Neural cell (in vitro differentiated cells): ENCODE results near the gene FCHSD1. TPM values are rescaled to one million over a fixed set of nuclear protein-coding genes. Genes with fewer than 3 reads are reported as not detected.
A peak's percentile ranks its signal among the peaks of the same experiment; 100 is the strongest.

Experiments used
- H2AFZ ChIP-seq: fragments of 200-600, 300-800 bp; sonication (generic), shearing (Covaris generic); 2 replicates; pipeline ENCODE4 v1.6.0; 2014; ENCODE audit warnings: low read depth, mild to moderate bottlenecking, antibody characterized with exemption, low read length, moderate library complexity
- H3F3A ChIP-seq: fragments of 200-600 bp; shearing (Covaris generic); 2 replicates; pipeline ENCODE4 v1.6.1; 2016; ENCODE audit warnings: mild to moderate bottlenecking, moderate library complexity, mixed read lengths, antibody characterized with exemption, low read length; ENCODE audit not compliant: insufficient read depth, poor library complexity, severe bottlenecking
- H3K27ac ChIP-seq: fragments of 200-600, 300-800 bp; sonication (generic), shearing (Covaris generic); 2 replicates; pipeline ENCODE4 v1.5.1; 2014; ENCODE audit warnings: mild to moderate bottlenecking, low read length, moderate library complexity
- H3K27me3 ChIP-seq: fragments of 300-800, 200-600 bp; sonication (generic), shearing (Covaris generic); 2 replicates; pipeline ENCODE4 v1.6.0; 2014; ENCODE audit warnings: mild to moderate bottlenecking, low read depth, low read length, moderate library complexity; ENCODE audit not compliant: insufficient read depth
- H3K36me3 ChIP-seq: fragments of 300-800, 200-600 bp; sonication (generic), shearing (Covaris generic); 2 replicates; pipeline ENCODE4 v1.5.1; 2014; ENCODE audit warnings: mild to moderate bottlenecking, antibody characterized with exemption, low read length, moderate library complexity; ENCODE audit not compliant: insufficient read depth
- H3K4me2 ChIP-seq: fragments of 300-800, 200-600 bp; sonication (generic), shearing (Covaris generic); 2 replicates; pipeline ENCODE4 v1.6.0; 2014; ENCODE audit warnings: mild to moderate bottlenecking, low read length
- H3K4me3 ChIP-seq: fragments of 300-800, 200-600 bp; sonication (generic), shearing (Covaris generic); 2 replicates; pipeline ENCODE4 v1.5.1; 2014; ENCODE audit warnings: mild to moderate bottlenecking, low read length, moderate library complexity
- H3K79me2 ChIP-seq: fragments of 200-600 bp; shearing (Covaris generic); replicated peaks from 2 replicates; pipeline ENCODE4 v1.6.0; 2014; ENCODE audit warnings: mild to moderate bottlenecking, low read length, moderate library complexity; ENCODE audit not compliant: insufficient read depth
- H3K9ac ChIP-seq: fragments of 300-800, 200-600 bp; sonication (generic), shearing (Covaris generic); 2 replicates; pipeline ENCODE4 v1.6.1; 2016; ENCODE audit warnings: mild to moderate bottlenecking, low read length, mixed read lengths
- H3K9me2 ChIP-seq: fragments of 200-600 bp; shearing (Covaris generic); 2 replicates; pipeline ENCODE4 v1.6.1; 2016; ENCODE audit warnings: mild to moderate bottlenecking, low read length, mixed read lengths; ENCODE audit not compliant: insufficient read depth
- H3K9me3 ChIP-seq: fragments of 200-600, 300-800 bp; sonication (generic), shearing (Covaris generic); 2 replicates; pipeline ENCODE4 v1.6.1; 2016; ENCODE audit warnings: mild to moderate bottlenecking, mixed run types, low read length, moderate library complexity, mixed read lengths
- H4K20me1 ChIP-seq: fragments of 200-600 bp; shearing (Covaris generic); 2 replicates; pipeline ENCODE4 v1.6.1; 2016; ENCODE audit warnings: mild to moderate bottlenecking, mixed run types; ENCODE audit not compliant: insufficient read depth
- CTCF ChIP-seq: fragments of 450-650 bp; IDR thresholded peaks from 2 replicates; pipeline ENCODE4 v1.5.1; 2014; ENCODE audit warnings: antibody characterized with exemption, mild to moderate bottlenecking, moderate library complexity; ENCODE audit not compliant: poor library complexity, severe bottlenecking
- EP300 ChIP-seq: fragments of 450-650 bp; conservative IDR thresholded peaks from 2 replicates; pipeline ENCODE4 v1.6.1; 2014; ENCODE audit warnings: antibody characterized with exemption, mild to moderate bottlenecking, moderate library complexity; ENCODE audit not compliant: poor library complexity, severe bottlenecking
- EZH2 ChIP-seq: fragments of 200-600, 300-800 bp; shearing (Covaris generic), sonication (generic); IDR thresholded peaks from 2 replicates; pipeline ENCODE4 v1.6.1; 2014; ENCODE audit warnings: antibody characterized with exemption, low read length, borderline replicate concordance, mild to moderate bottlenecking; ENCODE audit not compliant: insufficient read depth, poor library complexity, severe bottlenecking
- MXI1 ChIP-seq: fragments of 450-650 bp; conservative IDR thresholded peaks from 2 replicates; pipeline ENCODE4 v1.6.1; 2014; ENCODE audit warnings: antibody characterized with exemption, mild to moderate bottlenecking; ENCODE audit not compliant: poor library complexity, severe bottlenecking
- POLR2AphosphoS5 ChIP-seq: IDR thresholded peaks from 2 replicates; pipeline ENCODE4 v1.6.1; 2012
- RAD21 ChIP-seq: fragments of 450-650 bp; conservative IDR thresholded peaks from 2 replicates; pipeline ENCODE4 v1.6.1; 2014; ENCODE audit warnings: antibody characterized with exemption, mild to moderate bottlenecking, moderate library complexity
- REST ChIP-seq: IDR thresholded peaks from 2 replicates; pipeline ENCODE4 v1.6.1; 2012; ENCODE audit warnings: borderline replicate concordance
- SMC3 ChIP-seq: fragments of 450-650 bp; conservative IDR thresholded peaks from 2 replicates; pipeline ENCODE4 v1.6.1; 2014; ENCODE audit warnings: antibody characterized with exemption, mild to moderate bottlenecking, moderate library complexity; ENCODE audit not compliant: poor library complexity
- TAF1 ChIP-seq: IDR thresholded peaks from 2 replicates; pipeline ENCODE4 v1.6.1; 2012; ENCODE audit warnings: low read depth
- polyA plus RNA-seq: library from polyadenylated mRNA; depleted of rRNA; stranded (reverse); fragments of >200 nt; gene quantifications from 2 replicates; pipeline ENCODE4 v1.2.3, GENCODE V29; 2014

FCHSD1 gene
- polyA plus RNA-seq, 1 donor from 2014 or later = 3.9 TPM

DNA sequence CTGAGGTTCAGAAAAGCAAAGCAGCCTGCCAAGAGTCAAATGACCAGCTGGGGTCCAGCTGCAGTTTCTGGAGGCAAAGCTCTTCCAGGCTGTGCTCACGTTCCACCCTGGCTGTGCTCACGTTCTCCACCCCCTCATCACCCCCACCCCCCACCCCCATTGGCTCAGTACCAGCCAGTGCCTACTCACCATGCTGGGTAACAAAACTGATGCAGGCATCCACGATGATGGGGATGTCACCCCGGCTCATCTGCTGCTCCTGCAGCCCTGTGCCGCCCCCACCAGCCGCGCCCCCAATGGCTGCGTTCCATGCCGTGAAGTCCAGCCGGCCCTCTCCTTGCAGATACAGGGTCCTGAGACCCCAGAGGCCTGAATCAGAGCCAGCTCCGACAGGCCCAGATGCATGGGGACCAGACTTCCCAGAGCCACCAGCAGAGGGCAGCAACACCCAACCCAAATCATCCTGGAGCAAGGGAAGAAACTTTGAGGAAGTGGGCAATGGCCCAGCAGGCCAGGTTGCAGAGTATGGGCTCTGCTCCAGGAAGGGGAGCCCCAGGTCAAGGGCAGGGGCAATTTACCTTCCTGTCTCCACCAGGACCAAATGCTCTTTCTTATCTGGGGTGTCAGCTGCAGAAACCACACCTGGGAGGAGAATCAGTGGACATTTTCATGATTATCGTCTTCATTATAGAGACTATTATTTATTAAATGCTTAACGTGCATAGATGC is 13.7 kb upstream of the FCHSD1 start:
- no peaks in the 10 kb centered on the region for H3F3A ChIP-seq
- H3K9ac ChIP-seq = no peak overlapping the region
- H2AFZ ChIP-seq = no peak overlapping the region
- H3K9me3 ChIP-seq = no peaks in the 10 kb centered on the region
- H3K4me3 ChIP-seq = no peak overlapping the region
- TF ChIP-seq RAD21 (peak; percentile 90), TAF1 (no peak), REST (no peak), EP300 (no peak), POLR2AphosphoS5 (no peak), MXI1 (no peak), CTCF (peak; percentile 91), EZH2 (no peak), SMC3 (peak; percentile 92)
- no peaks in the 10 kb centered on the region for H3K9me2 ChIP-seq
- no peaks in the 10 kb centered on the region for H4K20me1 ChIP-seq
- H3K4me2 ChIP-seq = no peak overlapping the region
- no peak overlapping the region for H3K27ac ChIP-seq
- no peaks in the 10 kb centered on the region for H3K36me3 ChIP-seq
- no peaks in the 10 kb centered on the region for H3K27me3 ChIP-seq
- H3K79me2 ChIP-seq = no peaks in the 10 kb centered on the region

GRCh38 chr5:141663506-141663905 is 12.3 kb upstream of the FCHSD1 start:
- Histone ChIP-seq H3K9ac (no peak overlapping the region), H4K20me1 (no peaks in the 10 kb centered on the region), H3K9me3 (no peaks in the 10 kb centered on the region)

More at GRCh38 chr5:141663506-141663905, 12.3 kb upstream of the FCHSD1 start:
- TF ChIP-seq SMC3 = no peak
- no peak for TF ChIP-seq RAD21
- TF ChIP-seq MXI1 = no peak
- H3K36me3 ChIP-seq = no peaks in the 10 kb centered on the region
- H3K9me2 ChIP-seq = no peaks in the 10 kb centered on the region
- H2AFZ ChIP-seq = no peak overlapping the region
- no peak overlapping the region for H3K4me2 ChIP-seq
- no peaks in the 10 kb centered on the region for H3F3A ChIP-seq
- H3K4me3 ChIP-seq = no peak overlapping the region
- no peak overlapping the region for H3K27ac ChIP-seq
- no peaks in the 10 kb centered on the region for H3K79me2 ChIP-seq
- H3K27me3 ChIP-seq = no peaks in the 10 kb centered on the region
